NCI-H526 (cell line): Measurements from ENCODE around the gene C11orf65.

ENCODE experiments used
- DNase-seq, 2 experiments: peaks; one replicate each; lab custom pipeline; 2025; lab: John Stamatoyannopoulos, UW

The C11orf65 gene, protein sequence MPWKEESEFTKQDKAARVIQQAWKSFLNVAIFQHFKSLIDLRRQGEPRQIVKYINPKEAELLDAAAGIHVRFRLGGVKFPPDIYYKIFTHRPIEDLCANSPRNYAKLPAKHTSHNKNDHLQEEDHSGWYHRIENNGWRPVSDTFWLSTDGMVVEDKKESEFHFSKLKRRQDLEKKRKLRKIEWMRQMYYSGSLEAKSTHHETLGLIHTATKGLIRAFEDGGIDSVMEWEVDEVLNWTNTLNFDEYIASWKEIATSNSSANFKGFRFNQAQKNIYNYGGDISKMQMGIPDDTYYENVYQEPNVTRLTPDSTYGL

DNA sequence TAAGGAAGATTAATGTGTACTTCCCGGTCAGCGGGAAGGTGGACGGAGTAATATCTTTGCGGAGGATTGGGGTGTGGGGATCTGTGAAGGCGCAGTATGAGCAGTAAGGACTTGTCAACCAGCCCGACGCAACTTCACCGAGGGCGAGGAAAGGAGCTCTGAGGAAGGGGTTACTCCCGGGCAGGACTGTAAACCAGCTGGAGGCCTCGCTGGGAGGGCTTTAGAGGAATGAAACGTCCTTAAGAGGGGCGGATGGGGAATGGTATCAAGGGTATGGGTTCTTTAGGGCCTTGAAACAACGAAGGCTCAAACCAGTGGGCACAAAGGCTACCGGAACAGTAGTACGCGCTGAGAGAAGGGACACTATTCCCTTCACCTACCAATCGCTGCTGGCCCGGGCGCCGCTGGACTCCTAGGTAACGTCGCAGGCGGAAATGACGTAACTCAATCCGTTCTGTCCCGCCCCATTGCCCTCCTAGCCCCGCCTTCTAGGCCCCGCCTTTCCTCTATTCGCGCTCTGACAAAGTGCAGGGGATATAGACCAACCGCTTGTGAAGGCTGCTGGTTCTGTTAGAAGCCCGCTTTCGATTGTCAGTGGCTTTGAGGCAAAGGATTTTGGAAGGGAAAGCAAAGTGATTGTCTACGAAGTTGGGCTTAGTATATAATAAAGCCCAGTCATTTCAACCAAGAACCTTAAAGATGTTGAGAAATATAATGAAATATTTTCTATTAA lies at the start of gene C11orf65:
C11orf65 (minus strand) TSS at position 439 of the 733 bp plus-strand sequence. CDS start 5,970 bp downstream, outside the sequence.
- peak; percentile 99 to 100 for DNase-seq

DNA sequence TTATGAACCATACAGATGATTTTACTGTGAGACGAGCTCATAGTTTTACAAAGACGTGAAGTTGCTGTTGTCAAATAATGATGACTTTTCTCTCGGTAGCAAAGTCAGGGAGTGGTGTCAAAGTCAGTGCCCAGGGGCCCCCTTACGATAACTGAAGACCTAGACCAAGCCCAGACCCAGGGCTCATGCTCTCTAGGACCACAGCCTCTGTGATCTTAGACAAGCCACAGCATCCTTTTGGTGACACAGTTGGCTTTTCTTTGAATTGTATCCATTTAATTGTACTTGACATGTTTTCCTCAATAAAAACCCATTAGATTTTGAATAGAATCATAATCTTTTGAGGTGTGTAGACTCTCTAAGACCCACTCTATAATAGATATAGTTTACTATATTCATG lies 48.8 kb upstream of the C11orf65 start:
- no peak for DNase-seq

DNA sequence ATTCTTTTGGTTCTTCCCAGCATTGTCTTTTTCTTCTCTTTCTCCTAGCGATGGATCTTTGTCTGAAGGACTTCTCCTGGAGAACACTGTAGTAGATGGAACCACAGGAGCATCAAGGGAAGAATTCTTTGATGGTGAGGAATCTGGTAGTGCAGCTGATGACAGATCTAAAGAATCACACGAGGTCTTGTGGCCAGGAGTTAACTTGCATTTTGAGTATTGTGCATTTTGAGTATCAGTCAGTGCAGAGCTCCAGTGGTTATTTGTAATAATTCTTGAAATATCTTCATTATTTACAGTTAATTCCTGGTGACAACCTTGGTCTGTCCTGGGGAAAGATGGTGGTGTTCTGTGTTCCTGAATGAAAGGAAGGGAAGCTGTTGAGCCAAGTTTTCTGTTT lies 45.4 kb upstream of the C11orf65 start:
- DNase-seq: no peak

DNA sequence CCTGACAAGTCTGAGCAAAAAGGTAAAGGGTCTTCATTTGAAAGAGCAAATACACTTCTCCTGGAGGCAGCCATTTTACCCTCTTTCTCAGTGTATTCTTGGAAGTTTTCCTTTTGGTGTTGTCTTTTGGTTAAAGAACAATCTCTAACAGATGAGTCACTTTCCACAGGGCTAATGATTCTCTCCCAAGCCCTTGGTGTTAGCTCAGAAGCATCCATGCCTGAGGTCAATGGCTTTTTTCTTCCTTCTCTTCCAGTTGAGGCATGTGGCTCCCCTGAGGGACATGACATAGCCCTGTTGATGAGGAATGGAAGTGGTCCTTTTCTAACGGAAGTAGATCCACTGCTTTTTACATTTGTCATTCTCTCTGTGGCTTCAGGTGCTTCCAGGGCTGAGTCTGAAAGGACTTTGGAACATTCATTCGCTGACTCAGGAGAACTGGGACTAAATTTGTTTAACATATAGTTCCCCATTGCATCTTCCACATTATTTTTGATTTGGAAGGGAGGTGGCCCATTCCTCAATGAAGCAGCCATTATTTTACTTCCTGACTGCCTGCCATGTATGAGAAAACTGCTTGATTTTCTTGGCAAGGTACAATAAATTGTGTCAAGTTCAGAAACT lies 44.6 kb upstream of the C11orf65 start:
- no peak for DNase-seq

DNA sequence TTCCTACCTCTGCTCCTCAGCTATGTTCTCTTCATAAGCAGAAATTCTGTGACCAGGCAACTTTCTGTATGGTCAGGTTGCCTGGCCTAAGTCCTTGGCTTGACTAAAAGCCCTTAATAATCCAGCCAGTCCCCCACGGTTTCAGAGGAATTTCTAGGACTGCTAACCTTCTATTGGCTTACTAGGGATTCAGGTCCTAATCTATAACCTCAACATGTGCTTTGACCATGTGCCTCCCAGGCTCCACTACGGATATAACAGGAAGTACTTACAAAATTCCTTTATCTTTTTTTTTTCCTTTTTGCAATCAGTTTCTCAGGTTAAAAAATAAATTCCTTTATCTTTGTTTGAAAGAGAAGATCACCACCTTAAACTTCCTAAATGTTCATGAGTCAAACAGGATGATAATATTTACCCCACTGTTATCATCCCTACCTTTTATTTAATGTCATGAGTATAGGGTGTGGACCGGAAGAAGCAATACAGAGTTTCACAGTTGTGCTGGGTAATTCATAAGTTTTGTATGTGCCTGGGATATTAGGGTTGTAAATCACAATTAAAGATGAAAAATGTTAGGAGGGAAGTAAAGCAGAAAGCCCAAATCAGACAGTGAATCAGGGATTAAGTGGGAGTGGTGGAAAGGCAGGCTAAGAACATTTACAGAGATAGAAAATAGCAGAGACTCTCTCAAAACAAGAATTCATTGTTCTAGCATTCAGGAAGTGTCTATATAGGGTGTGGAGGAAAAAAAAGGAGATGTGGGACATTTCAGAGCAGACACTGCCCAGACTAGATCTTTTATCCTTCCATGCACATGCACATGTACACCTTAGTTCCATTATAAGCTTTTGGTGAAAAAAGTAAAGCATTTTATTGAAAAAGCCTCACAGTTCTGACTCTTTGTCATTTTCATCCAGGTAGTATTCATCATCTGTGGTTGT lies 41.6 kb upstream of the C11orf65 start:
- DNase-seq: no peak

DNA sequence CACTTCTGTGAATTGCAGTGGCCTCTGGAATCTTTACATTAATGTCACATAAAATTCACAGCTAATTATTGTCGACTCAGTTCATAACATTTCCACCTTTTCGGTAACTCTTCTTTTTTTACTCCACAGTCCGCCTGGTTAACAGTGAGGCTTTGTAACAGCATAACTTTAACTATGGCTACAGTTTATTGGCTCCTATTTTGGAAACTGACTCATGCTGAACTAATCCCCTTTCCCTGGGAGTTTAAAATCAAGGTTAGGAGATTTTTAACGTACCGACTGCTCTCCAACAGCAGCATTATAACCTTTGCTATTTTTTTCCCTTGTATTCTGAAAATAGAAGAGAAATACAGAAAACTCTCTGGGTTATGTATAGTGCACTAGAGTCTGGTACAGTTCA lies 34.1 kb upstream of the C11orf65 start:
- no peak for DNase-seq

DNA sequence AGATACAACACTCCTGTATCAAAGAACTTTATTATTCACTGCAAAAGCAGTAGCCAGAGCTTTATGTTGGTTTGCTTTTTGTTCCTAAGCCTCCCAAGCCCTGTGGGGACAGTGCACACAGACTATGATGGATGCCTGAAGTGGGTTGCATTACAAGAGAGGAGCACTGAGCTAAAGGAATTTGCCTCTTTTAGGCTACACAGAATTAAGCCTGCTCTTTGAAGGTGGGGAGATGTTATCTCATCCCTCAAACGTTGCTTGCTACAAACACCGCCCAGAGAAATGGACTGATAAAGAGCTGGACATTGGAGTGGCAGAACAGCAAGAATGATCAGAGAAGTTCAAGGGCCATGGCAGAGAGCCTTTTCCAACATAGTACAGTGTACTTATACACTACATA lies 33.4 kb upstream of the C11orf65 start:
- no peak for DNase-seq

DNA sequence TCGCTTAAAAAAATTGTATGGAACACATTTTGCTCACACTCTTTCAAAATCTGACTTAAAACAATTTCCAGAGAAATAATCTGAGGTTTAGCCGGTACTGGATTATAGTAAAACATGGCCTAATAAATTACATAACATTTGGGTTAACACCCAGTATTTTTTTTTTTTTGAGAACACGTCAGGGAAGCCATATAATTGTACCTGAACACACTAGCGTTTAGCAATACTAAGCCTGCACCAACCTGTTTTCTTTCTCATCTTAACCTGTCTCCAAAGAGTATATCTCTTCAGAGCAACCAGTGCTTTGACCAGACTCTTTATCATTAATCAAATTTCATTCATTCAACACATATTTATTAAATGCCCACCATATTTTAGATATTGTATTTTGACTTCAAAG lies 32.8 kb upstream of the C11orf65 start:
- DNase-seq: no peak

DNA sequence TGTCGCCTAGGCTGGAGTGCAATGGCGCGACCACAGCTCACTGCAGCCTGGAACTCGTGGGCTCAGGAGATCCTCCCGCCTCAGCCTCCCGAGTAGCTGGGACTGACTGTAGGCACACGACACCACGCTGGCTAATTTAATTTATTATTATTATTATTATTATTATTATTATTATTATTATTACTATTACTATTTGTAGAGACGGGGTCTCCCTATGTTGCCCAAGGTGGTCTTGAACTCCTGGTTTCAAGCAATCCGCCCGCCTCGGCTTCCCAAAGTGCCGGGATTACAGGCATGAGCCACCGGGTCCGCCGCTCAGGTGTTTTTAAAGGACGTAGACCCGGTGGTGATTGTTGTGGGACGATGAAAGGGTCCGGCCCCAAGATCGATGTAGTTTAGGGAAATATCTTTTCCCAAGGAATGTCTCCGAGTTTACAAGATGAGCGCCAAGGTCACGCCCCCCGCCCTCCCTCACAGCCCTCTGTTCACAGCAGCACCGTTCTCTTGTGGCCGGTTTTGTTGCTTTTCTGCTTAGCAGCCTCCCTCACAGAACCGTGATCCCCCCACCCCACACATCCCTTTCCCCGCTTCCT lies 31.6 kb upstream of the C11orf65 start:
- DNase-seq: no peak

DNA sequence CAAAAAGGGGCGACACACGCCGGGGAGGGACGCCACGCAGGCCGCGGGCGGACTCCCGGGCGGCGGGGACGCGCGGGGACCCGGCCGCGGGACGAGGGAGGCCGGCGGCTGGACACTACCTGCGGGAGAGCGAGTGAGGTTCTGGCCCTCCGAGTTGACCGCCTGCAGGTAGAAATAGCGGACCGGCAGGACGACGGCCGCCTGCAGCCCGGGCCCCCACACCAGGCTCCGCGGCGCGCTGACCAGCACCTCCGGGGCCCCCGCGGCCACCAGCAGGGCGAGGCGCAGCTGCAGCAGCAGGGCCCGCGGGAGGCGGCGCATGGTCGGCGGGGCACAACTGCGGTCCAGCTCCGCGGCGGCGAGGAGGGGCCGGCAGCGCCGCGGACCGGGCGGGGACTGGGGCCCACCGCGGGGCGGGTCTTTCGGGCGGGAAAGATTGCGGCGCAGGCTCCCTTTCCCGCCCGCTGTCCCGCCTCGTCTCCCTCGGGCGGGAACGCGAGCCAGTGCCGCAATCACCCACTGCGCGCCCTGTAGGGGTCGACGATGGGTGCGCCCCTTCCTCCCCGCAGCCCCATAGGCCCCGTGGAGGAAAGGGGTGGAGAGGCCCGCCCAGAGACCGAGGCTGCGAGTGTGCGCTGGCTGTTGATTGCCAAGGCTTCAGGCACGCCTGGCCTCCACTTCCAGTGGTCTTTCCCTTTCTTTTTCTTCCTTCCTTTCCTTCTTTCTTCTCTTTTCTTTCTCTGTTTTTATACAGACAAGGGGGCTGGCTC lies 30.9 kb upstream of the C11orf65 start, which contains the start of gene POGLUT3:
POGLUT3 (minus strand) TSS at position 339 of the 770 bp plus-strand sequence; CDS start at position 321, 18 bp downstream.
- DNase-seq: peak; percentile 36 to 88

DNA sequence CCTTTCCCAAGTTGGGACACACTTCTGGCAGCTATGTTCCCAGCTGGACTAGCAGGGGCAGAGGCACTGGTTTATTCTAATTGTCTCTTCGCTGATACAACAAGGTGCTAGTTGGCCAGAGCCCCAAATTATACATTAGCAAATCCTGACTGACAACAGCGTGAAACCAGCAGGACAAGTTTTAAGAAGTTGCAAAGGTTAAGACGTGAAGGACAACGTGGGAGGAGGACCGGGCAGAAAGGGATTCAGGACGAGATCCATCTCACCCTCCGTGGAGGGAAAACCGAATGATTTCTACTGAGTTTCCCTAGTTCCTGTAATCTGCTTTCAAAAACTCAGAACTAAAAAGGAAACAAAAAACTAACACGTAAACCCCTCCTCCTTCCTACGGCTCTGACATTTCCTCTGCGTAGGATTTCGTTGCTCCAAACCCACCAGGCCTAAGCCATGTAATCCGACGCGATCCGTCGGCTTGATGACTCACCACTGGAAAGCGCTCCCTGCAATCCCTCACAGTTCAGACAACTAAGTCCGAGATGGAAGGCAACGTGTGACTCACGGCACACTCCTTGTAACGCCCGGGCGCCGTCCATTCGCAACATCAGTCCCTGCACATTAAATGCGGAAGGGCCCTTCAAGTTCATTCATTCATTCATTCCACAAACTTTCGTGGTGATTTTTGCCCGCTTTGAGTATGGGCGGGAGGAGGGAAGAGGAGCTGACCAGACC lies 30.2 kb upstream of the C11orf65 start:
- peak; percentile 83 to 90 for DNase-seq

DNA sequence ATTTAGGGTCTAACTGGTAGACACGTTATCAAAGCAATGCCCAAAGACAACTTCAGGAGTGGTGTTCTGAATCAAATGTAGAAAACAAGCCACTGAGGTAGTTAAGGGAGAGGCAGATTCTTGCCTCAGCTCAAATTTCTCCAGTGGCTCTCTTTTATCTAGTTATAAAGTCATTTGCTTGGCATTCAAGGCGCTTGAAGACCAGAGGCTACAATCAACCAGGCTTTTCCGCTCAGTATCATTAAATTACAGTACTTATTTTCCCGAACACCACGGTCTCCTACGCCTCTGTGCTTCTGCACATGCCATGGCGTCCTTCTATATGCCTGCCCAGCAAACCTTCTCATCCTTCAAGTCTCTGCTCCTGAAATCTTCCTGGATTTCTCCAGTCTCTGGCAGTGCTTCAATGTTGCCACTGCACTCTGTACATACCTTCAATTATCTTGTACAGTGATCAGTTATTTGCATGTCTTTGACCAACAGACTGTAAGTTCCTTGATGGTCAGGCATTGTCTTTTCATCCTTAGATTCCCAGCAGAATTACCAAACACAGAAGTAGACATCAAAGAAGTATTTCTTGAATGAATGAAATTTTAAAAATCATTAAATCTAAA lies 29.4 kb upstream of the C11orf65 start:
- DNase-seq: peak in 1 of 2 experiments; percentile 63

DNA sequence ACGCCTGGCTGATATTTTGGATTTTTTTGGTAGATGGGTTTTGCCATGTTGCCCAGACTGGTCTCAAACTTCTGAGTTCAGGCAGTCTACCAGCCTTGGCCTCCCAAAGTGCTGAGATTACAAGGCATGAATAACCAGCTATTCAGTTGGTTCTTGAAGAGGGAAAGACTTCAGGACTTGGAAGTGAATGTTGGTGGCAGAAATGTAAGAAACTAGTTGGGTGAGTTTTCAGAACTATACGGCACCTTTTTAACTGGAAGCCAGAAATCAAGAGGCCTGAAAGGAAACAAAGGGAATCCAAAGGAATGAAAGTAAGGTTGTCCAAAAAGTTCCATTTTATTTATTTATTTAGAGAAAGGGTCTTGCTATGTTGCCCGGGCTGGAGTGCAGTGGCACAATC lies 28.0 kb upstream of the C11orf65 start:
- no peak for DNase-seq

DNA sequence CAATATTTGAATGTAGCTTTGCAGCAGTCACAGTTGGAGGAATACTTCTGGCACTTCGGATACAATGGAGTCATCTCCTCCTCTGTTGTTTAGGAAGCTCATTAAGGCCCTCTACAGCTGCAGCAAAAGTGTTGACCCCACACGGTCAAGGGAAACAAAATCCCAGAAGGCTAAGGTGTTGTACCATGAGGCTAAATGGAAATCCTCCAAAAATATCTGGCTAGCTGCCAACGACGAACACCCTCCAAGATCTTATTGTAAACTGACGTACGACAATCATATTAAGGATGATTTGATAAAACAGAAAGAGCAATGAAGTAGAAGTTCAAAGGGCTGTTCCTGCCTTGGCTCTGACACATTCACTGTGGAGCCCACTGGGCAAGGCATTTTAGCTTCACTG lies 26.9 kb upstream of the C11orf65 start:
- no peak for DNase-seq

DNA sequence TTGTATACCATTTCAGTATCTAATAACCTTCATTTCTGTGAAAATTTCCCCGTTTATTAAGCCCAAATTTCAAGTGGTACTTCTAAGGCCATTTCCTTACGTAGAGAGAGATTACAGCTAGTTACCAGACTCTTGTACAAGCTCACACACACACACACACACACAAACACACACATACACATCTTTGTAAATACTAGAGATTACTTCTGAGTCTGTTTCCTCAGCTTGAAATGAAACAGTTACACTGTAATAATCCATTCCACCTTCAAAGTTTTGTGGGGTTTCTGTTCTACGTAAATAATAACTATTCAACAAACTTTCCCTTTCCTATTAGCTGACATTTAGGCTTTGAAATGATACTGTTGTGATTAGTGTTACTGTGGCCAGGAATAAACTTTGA lies 24.6 kb upstream of the C11orf65 start:
- DNase-seq: no peak

DNA sequence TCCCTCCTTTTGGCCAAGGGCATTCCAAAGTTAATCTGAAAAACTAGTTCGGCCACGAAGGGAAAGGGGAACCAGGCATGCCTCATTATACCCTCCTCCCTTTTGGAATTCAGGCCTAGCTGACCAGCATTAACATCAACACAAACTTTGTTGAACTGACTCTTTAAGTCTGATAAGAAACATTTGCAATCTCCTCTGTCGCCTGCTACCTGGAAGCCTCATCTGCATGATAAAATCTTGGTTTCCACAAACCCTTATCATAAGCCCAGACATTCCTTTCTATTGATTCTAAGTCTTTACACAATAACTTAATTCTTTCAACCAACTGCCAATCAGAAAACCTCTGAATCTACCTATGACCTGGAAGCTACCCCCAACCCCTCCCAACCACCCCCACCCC lies 19.5 kb upstream of the C11orf65 start:
- DNase-seq: no peak

DNA sequence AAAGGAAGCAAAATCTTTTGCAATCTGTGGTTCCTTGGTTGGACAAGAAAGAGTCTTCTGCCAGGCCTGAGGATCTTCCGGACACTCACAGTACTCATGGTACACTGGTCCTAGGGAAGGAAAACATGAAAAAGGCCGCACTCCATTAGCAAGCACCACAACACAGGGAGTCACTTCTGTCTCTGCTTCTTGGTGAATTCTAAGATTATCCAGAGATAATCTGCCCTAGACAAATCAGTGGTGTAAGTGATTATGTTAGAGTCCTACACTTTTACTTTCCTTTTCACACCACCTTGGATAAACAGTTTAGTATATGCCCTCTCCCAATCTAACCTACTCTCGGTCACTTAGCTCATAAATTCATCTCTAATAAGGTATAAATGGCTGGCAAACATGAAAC lies 19.0 kb upstream of the C11orf65 start:
- DNase-seq: no peak

DNA sequence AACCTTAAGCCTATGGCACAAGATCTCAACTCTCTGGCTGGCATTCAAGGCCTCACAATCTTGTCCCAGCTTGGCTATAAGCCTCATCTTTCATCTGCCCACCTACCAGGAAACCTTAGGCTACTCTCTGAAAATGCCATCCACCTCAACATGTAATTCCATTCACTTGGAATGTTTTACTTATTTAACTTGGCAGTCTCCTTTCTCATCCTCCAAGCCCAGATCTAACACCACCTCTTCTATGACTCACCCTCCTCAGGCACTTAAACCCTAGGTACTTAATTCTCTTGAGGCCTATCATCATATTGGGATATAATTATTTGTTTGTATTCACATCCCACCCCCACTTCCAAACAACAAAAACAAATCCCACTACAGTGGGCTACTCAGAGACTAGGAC lies 15.8 kb upstream of the C11orf65 start:
- DNase-seq: no peak

DNA sequence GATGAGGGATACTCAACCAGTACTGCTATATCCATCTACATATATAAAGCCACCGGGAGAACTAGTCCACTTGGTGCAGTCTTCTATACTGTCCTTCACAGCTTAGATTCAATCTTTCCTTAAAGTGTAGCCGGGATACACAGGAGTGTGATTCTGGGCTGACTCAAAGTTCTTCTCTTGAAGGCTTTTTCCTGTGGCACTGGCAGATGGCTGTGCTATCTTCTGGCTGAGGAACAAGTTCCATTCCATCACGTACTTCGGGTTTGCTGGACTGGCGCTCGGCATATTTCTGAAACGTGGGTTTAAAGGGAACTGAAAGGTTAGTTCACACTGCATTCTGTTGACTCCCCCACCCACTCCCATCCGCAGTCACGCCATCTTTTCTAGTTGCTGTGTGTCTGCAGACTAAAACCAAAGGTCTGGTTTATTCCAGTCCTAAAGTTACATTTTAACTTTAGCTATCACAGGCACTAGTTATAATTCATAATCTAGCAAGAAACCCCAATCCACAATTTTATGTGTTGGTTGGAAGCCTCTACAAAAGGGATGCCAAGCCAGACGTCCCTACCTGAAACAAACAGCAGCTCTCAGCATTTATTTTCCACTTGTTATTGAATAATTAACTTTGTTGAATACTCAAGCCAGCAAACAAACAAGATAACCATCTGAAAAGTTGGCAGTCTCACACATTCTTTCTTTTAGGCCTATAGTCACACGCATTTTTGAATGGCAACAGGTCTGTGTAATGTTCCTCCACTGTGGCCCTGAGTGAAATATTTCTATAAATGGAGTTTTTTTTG lies 7.5 kb upstream of the C11orf65 start:
- no peak for DNase-seq
